Measurements from ENCODE around the gene SNU13.

- TF ChIP-seq, protein P1, sequence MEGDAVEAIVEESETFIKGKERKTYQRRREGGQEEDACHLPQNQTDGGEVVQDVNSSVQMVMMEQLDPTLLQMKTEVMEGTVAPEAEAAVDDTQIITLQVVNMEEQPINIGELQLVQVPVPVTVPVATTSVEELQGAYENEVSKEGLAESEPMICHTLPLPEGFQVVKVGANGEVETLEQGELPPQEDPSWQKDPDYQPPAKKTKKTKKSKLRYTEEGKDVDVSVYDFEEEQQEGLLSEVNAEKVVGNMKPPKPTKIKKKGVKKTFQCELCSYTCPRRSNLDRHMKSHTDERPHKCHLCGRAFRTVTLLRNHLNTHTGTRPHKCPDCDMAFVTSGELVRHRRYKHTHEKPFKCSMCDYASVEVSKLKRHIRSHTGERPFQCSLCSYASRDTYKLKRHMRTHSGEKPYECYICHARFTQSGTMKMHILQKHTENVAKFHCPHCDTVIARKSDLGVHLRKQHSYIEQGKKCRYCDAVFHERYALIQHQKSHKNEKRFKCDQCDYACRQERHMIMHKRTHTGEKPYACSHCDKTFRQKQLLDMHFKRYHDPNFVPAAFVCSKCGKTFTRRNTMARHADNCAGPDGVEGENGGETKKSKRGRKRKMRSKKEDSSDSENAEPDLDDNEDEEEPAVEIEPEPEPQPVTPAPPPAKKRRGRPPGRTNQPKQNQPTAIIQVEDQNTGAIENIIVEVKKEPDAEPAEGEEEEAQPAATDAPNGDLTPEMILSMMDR (IDR thresholded peaks at IDR 0.05) = no peak
- TF ChIP-seq EZH2 (IDR thresholded peaks at IDR 0.05; ENCODE audit: borderline replicate concordance, insufficient read depth, low read depth, low read length, poor library complexity, severe bottlenecking) = no peak
Measured at GRCh38 chr22:41688365-41689211, at the start of gene SNU13.

Measured in B cell (primary cell).